HEK293 (cell line): Measurements from ENCODE around the gene KIF18B.
A peak's percentile ranks its signal among the peaks of the same experiment; 100 is the strongest.

Experiments
- KLF17 ChIP-seq: fragments of 450-650 bp; formaldehyde crosslinking; IDR thresholded peaks from 2 replicates; pipeline ENCODE4 v1.5.1; 2016; ENCODE audit warnings: missing biosample characterization, missing genetic modification characterization
- KLF9 ChIP-seq: fragments of 450-650 bp; formaldehyde crosslinking; IDR thresholded peaks from 2 replicates; pipeline ENCODE4 v1.5.1; 2016; ENCODE audit warnings: missing biosample characterization, missing genetic modification characterization, low read depth
- MEIS1 ChIP-seq: sonication (generic); formaldehyde crosslinking; IDR thresholded peaks from 2 replicates; pipeline ENCODE4 v1.8.1; 2022; ENCODE audit warnings: missing genetic modification reagents, mild to moderate bottlenecking, borderline replicate concordance
- OSR2 ChIP-seq: fragments of 450-650 bp; formaldehyde crosslinking; IDR thresholded peaks from 2 replicates; pipeline ENCODE4 v1.5.1; 2016; ENCODE audit warnings: missing biosample characterization, missing genetic modification characterization
- PRDM1 ChIP-seq: fragments of 450-650 bp; formaldehyde crosslinking; IDR thresholded peaks from 2 replicates; pipeline ENCODE4; 2016; ENCODE audit warnings: missing biosample characterization, missing genetic modification characterization
- REST ChIP-seq: fragments of 450-650 bp; formaldehyde crosslinking; IDR thresholded peaks from 2 replicates; pipeline ENCODE4 v1.5.1; 2016; ENCODE audit warnings: missing biosample characterization, missing genetic modification characterization
- SCRT1 ChIP-seq: fragments of 450-650 bp; formaldehyde crosslinking; IDR thresholded peaks from 2 replicates; pipeline ENCODE4 v1.5.1; 2016; ENCODE audit warnings: missing biosample characterization, missing genetic modification characterization, borderline replicate concordance
- SP3 ChIP-seq: fragments of 450-650 bp; formaldehyde crosslinking; IDR thresholded peaks from 2 replicates; pipeline ENCODE4 v1.5.1; 2016; ENCODE audit warnings: missing biosample characterization, missing genetic modification characterization
- ZBTB1 ChIP-seq: fragments of 450-650 bp; formaldehyde crosslinking; IDR thresholded peaks from 2 replicates; pipeline ENCODE4 v1.5.1; 2016; ENCODE audit warnings: missing biosample characterization, missing genetic modification characterization
- ZBTB20 ChIP-seq: fragments of 450-650 bp; formaldehyde crosslinking; IDR thresholded peaks from 2 replicates; pipeline ENCODE4 v1.5.1; 2016; ENCODE audit warnings: missing biosample characterization, missing genetic modification characterization
- ZFP37 ChIP-seq: fragments of 450-650 bp; formaldehyde crosslinking; IDR thresholded peaks from 2 replicates; pipeline ENCODE4 v1.5.1; 2016; ENCODE audit warnings: missing biosample characterization, missing genetic modification characterization
- ZNF146 ChIP-seq: fragments of 450-650 bp; formaldehyde crosslinking; IDR thresholded peaks from 2 replicates; pipeline ENCODE4 v1.5.1; 2016; ENCODE audit warnings: missing biosample characterization, missing genetic modification characterization
- ZNF341 ChIP-seq: fragments of 450-650 bp; formaldehyde crosslinking; IDR thresholded peaks from 2 replicates; pipeline ENCODE4; 2016; ENCODE audit warnings: low read depth, missing biosample characterization, missing genetic modification characterization
- ZNF398 ChIP-seq: fragments of 450-650 bp; formaldehyde crosslinking; IDR thresholded peaks from 2 replicates; pipeline ENCODE4 v1.5.1; 2017; ENCODE audit warnings: missing biosample characterization, missing genetic modification characterization
- ZNF571 ChIP-seq: fragments of 450-650 bp; formaldehyde crosslinking; IDR thresholded peaks from 2 replicates; pipeline ENCODE4 v1.5.0; 2017; ENCODE audit warnings: missing biosample characterization, missing genetic modification characterization
- ZNF621 ChIP-seq: fragments of 450-650 bp; formaldehyde crosslinking; IDR thresholded peaks from 2 replicates; pipeline ENCODE4 v1.5.1; 2017; ENCODE audit warnings: missing biosample characterization, missing genetic modification characterization
- ZNF624 ChIP-seq: fragments of 450-650 bp; formaldehyde crosslinking; IDR thresholded peaks from 2 replicates; pipeline ENCODE4 v1.5.1; 2017; ENCODE audit warnings: missing biosample characterization, missing genetic modification characterization
- ZNF629 ChIP-seq: fragments of 450-650 bp; formaldehyde crosslinking; IDR thresholded peaks from 2 replicates; pipeline ENCODE4 v1.5.1; 2017; ENCODE audit warnings: missing biosample characterization, missing genetic modification characterization
- ZNF664 ChIP-seq: fragments of 450-650 bp; formaldehyde crosslinking; IDR thresholded peaks from 2 replicates; pipeline ENCODE4 v1.5.1; 2016; ENCODE audit warnings: missing biosample characterization, missing genetic modification characterization
- ZNF830 ChIP-seq: fragments of 450-650 bp; IDR thresholded peaks from 2 replicates; pipeline ENCODE4 v1.5.0; 2018; ENCODE audit warnings: missing biosample characterization, missing genetic modification characterization, low read depth, mild to moderate bottlenecking, moderate library complexity
- ZSCAN30 ChIP-seq: fragments of 450-650 bp; IDR thresholded peaks from 2 replicates; pipeline ENCODE4 v1.5.1; 2018; ENCODE audit warnings: missing biosample characterization, mild to moderate bottlenecking, missing genetic modification characterization, moderate library complexity
- ZXDB ChIP-seq: fragments of 450-650 bp; formaldehyde crosslinking; IDR thresholded peaks from 2 replicates; pipeline ENCODE4 v1.5.1; 2016; ENCODE audit warnings: missing biosample characterization, missing genetic modification characterization
- TF ChIP-seq, protein P1 (sequence below): fragments of 450-650 bp; formaldehyde crosslinking; IDR thresholded peaks from 2 replicates; pipeline ENCODE4 v1.5.1; 2016; ENCODE audit warnings: missing biosample characterization, missing genetic modification characterization
- TF ChIP-seq, protein P2 (sequence below): fragments of 450-650 bp; formaldehyde crosslinking; conservative IDR thresholded peaks from 2 replicates; pipeline ENCODE4 v1.5.1; 2016; ENCODE audit warnings: low read depth, missing biosample characterization, missing genetic modification characterization
- TF ChIP-seq, protein P3 (sequence below): fragments of 450-650 bp; formaldehyde crosslinking; IDR thresholded peaks from 2 replicates; pipeline ENCODE4 v1.5.1; 2016; ENCODE audit warnings: missing biosample characterization, missing genetic modification characterization

Gene KIF18B

DNA sequence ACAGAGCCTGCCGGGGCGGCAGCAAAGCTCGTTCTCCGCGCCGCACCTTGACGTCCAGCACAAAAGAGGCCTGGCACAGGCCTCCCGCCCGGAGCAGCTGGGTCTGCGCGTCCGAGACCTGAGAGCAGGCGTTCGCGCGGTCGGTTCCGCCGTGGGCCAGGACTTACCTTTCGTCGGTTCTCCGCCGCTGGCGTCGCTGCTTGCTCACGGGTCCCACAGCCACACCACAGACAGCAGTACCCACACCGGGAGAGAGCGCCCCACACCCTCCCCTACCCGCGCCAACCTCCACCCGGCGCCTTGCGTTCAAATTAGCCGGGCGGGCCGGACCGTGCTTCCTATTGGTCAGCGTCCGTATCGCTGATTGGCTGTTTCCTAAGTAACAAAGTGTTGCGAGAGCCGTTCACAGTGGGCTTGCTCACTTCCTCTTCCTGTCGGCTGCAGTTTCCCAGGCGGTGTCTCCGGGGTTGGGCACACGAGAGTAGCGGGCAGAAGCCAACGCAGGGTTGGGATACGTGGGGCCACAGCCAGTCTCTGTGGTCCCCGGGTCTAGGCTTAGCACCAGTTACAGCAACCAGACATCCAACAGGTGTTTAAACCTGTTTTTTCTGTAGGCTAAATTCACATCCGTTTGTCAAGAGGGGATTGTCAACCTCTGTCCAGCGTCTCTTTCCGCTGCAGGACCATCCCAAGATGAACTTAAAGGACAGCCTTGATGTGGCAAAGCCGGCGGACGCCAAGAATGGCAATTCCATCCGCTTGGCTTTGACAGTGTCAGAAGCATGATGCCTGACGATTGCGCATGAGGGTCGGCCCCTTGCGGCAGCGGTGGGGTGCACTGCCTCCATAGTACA is at the start of gene KIF18B (continued):
- TF ChIP-seq PRDM1 (tag by site-specific recombination), result no peak
- no peak for TF ChIP-seq ZNF830
- no peak for TF ChIP-seq ZNF624
- TF ChIP-seq ZNF571 (tag by site-specific recombination), result no peak
- TF ChIP-seq ZFP37 (tag by site-specific recombination), result peak; percentile 86; the same call in 1 of the 2 replicates
- TF ChIP-seq ZNF664, result no peak
- TF ChIP-seq, protein P1, sequence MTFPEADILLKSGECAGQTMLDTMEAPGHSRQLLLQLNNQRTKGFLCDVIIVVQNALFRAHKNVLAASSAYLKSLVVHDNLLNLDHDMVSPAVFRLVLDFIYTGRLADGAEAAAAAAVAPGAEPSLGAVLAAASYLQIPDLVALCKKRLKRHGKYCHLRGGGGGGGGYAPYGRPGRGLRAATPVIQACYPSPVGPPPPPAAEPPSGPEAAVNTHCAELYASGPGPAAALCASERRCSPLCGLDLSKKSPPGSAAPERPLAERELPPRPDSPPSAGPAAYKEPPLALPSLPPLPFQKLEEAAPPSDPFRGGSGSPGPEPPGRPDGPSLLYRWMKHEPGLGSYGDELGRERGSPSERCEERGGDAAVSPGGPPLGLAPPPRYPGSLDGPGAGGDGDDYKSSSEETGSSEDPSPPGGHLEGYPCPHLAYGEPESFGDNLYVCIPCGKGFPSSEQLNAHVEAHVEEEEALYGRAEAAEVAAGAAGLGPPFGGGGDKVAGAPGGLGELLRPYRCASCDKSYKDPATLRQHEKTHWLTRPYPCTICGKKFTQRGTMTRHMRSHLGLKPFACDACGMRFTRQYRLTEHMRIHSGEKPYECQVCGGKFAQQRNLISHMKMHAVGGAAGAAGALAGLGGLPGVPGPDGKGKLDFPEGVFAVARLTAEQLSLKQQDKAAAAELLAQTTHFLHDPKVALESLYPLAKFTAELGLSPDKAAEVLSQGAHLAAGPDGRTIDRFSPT (tag by site-specific recombination), result peak; percentile 93
- TF ChIP-seq ZXDB (tag by site-specific recombination), result peak; percentile 67; the same call in 1 of the 2 replicates
- 0 out of 2 replicates have a peak, but pooled peaks have one; percentile 53 for TF ChIP-seq ZSCAN30
- TF ChIP-seq REST (tag by site-specific recombination), result peak; percentile 91
- TF ChIP-seq, protein P2, sequence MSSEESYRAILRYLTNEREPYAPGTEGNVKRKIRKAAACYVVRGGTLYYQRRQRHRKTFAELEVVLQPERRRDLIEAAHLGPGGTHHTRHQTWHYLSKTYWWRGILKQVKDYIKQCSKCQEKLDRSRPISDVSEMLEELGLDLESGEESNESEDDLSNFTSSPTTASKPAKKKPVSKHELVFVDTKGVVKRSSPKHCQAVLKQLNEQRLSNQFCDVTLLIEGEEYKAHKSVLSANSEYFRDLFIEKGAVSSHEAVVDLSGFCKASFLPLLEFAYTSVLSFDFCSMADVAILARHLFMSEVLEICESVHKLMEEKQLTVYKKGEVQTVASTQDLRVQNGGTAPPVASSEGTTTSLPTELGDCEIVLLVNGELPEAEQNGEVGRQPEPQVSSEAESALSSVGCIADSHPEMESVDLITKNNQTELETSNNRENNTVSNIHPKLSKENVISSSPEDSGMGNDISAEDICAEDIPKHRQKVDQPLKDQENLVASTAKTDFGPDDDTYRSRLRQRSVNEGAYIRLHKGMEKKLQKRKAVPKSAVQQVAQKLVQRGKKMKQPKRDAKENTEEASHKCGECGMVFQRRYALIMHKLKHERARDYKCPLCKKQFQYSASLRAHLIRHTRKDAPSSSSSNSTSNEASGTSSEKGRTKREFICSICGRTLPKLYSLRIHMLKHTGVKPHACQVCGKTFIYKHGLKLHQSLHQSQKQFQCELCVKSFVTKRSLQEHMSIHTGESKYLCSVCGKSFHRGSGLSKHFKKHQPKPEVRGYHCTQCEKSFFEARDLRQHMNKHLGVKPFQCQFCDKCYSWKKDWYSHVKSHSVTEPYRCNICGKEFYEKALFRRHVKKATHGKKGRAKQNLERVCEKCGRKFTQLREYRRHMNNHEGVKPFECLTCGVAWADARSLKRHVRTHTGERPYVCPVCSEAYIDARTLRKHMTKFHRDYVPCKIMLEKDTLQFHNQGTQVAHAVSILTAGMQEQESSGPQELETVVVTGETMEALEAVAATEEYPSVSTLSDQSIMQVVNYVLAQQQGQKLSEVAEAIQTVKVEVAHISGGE, result peak; percentile 83
- TF ChIP-seq KLF9 (tag by site-specific recombination), result peak; percentile 64; the same call in 1 of the 2 replicates
- no peak for TF ChIP-seq ZBTB1 (tag by site-specific recombination)
- TF ChIP-seq MEIS1, result peak; percentile 58; the same call in 1 of the 2 replicates
- peak; percentile 42; the same call in 1 of the 2 replicates for TF ChIP-seq ZBTB20 (tag by site-specific recombination)
- TF ChIP-seq SP3 (tag by site-specific recombination), result 0 out of 2 replicates have a peak, but pooled peaks have one; percentile 38
- no peak for TF ChIP-seq ZNF621 (tag by site-specific recombination)
- no peak for TF ChIP-seq OSR2 (tag by site-specific recombination)
- peak; percentile 82 for TF ChIP-seq ZNF398
- peak; percentile 60; the same call in 1 of the 2 replicates for TF ChIP-seq KLF17 (tag by site-specific recombination)
- peak; percentile 60; the same call in 1 of the 2 replicates for TF ChIP-seq SCRT1 (tag by site-specific recombination)
- TF ChIP-seq ZNF341 (tag by site-specific recombination), result 0 out of 2 replicates have a peak, but pooled peaks have one; percentile 7
- TF ChIP-seq ZNF629 (tag by site-specific recombination), result peak; percentile 85
- TF ChIP-seq, protein P3, sequence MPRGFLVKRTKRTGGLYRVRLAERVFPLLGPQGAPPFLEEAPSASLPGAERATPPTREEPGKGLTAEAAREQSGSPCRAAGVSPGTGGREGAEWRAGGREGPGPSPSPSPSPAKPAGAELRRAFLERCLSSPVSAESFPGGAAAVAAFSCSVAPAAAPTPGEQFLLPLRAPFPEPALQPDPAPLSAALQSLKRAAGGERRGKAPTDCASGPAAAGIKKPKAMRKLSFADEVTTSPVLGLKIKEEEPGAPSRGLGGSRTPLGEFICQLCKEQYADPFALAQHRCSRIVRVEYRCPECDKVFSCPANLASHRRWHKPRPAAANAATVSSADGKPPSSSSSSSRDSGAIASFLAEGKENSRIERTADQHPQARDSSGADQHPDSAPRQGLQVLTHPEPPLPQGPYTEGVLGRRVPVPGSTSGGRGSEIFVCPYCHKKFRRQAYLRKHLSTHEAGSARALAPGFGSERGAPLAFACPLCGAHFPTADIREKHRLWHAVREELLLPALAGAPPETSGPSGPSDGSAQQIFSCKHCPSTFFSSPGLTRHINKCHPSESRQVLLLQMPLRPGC (tag by site-specific recombination), result peak; percentile 64; the same call in 1 of the 2 replicates
- 0 out of 2 replicates have a peak, but pooled peaks have one; percentile 36 for TF ChIP-seq ZNF146 (tag by site-specific recombination)
